OCI-LY7 (cell line): ENCODE measurements around the gene GOLT1A. TPM values are rescaled to one million over a fixed set of nuclear protein-coding genes. Genes with fewer than 3 reads are reported as not detected.

ENCODE experiments used
- BruUV-seq: library from RNA; stranded (reverse); fragments of 400-500 nt; replicated peaks from 2 replicates; lab custom pipeline; 2021; lab: Mats Ljungman, UMichigan
- CTCF ChIA-PET: fragments of 300-600 bp; sonication (Branson Sonifier 250); formaldehyde crosslinking; loops from one replicate; lab custom pipeline; 2022; ENCODE audit warnings: antibody characterized with exemption; ENCODE audit not compliant: unreplicated experiment; lab: Charles Lee
- POLR2A ChIA-PET: fragments of 300-600 bp; sonication (Branson Sonifier 250); formaldehyde crosslinking; loops from one replicate; lab custom pipeline; 2022; ENCODE audit warnings: antibody characterized with exemption; lab: Charles Lee
- DNase-seq: peaks from one replicate; pipeline ENCODE4 v3.0.0-alpha.2; 2015; ENCODE audit warnings: low spot score
- H2AFZ ChIP-seq: fragments of 200-600 bp; sonication (generic), shearing (Covaris generic); 2 replicates; pipeline ENCODE4 v1.6.1; 2014; ENCODE audit warnings: mild to moderate bottlenecking, antibody characterized with exemption, low read length, moderate library complexity
- H3K27ac ChIP-seq: fragments of 200-600 bp; sonication (generic); 2 replicates; pipeline ENCODE4 v1.5.1; 2014; ENCODE audit warnings: mixed run types, low read depth, mild to moderate bottlenecking, moderate library complexity, low read length, inconsistent platforms; ENCODE audit not compliant: poor library complexity, severe bottlenecking
- H3K36me3 ChIP-seq: fragments of 200-600 bp; sonication (generic); 2 replicates; pipeline ENCODE4 v1.6.1; 2014; ENCODE audit warnings: mild to moderate bottlenecking, antibody characterized with exemption, low read length, moderate library complexity, mixed read lengths; ENCODE audit not compliant: insufficient read depth
- H3K4me1 ChIP-seq: fragments of 200-600 bp; sonication (generic); 2 replicates; pipeline ENCODE4 v1.5.1; 2014; ENCODE audit warnings: mild to moderate bottlenecking, low read length; ENCODE audit not compliant: insufficient read depth, poor library complexity, severe bottlenecking
- H3K4me2 ChIP-seq: fragments of 200-600 bp; sonication (generic); 2 replicates; pipeline ENCODE4 v1.6.1; 2014; ENCODE audit warnings: mild to moderate bottlenecking, low read length
- H3K4me3 ChIP-seq: fragments of 200-600 bp; sonication (generic); 2 replicates; pipeline ENCODE4 v1.5.1; 2014; ENCODE audit warnings: mild to moderate bottlenecking, low read depth, low read length; ENCODE audit not compliant: poor library complexity, severe bottlenecking
- H3K79me2 ChIP-seq: fragments of 200-600 bp; sonication (generic); 2 replicates; pipeline ENCODE4 v1.6.1; 2016; ENCODE audit warnings: low read depth, mild to moderate bottlenecking, low read length, moderate library complexity, mixed read lengths; ENCODE audit not compliant: insufficient read depth
- H3K9me2 ChIP-seq: fragments of 200-600 bp; sonication (generic); 2 replicates; pipeline ENCODE4 v1.6.1; 2016; ENCODE audit warnings: mild to moderate bottlenecking, low read length, mixed read lengths; ENCODE audit not compliant: insufficient read depth
- H3K9me3 ChIP-seq: fragments of 200-600 bp; sonication (generic); 2 replicates; pipeline ENCODE4 v1.6.1; 2014; ENCODE audit warnings: mild to moderate bottlenecking, mixed run types, low read length, mixed read lengths
- H4K20me1 ChIP-seq: fragments of 200-600 bp; sonication (generic); 2 replicates; pipeline ENCODE4 v1.6.1; 2014; ENCODE audit warnings: mild to moderate bottlenecking, antibody characterized with exemption, low read length, moderate library complexity, mixed read lengths; ENCODE audit not compliant: insufficient read depth
- EZH2phosphoT487 ChIP-seq: fragments of 200-600 bp; sonication (generic); IDR thresholded peaks from 2 replicates; pipeline ENCODE4 v1.6.1; 2018; ENCODE audit warnings: low read depth, borderline replicate concordance, mild to moderate bottlenecking, mixed run types, antibody characterized with exemption, low read length, moderate library complexity, mixed read lengths
- intact Hi-C: fragments of 100-400 bp; cut with micrococcal nuclease; formaldehyde crosslinking; loops from one replicate; pipeline ENCODE4 v1.10.0; 2022; ENCODE audit not compliant: unreplicated experiment
- total RNA-seq, 2 experiments: library from RNA; depleted of rRNA in 1 of 2; stranded (reverse); fragments of >200 nt in 1 of 2; shearing (Covaris generic) in 1 of 2; gene quantifications; 2 replicates each; pipeline ENCODE4 v1.2.3, GENCODE V29; 2014 to 2022
- TF ChIP-seq, protein P1 (sequence below): fragments of 200-600 bp; sonication (generic); conservative IDR thresholded peaks from 2 replicates; pipeline ENCODE4 v1.5.1; 2014; ENCODE audit warnings: mild to moderate bottlenecking, antibody characterized with exemption, low read length, moderate library complexity, mixed read lengths

GOLT1A gene
- total RNA-seq, 2 experiments from 2014 or later = not detected

DNA sequence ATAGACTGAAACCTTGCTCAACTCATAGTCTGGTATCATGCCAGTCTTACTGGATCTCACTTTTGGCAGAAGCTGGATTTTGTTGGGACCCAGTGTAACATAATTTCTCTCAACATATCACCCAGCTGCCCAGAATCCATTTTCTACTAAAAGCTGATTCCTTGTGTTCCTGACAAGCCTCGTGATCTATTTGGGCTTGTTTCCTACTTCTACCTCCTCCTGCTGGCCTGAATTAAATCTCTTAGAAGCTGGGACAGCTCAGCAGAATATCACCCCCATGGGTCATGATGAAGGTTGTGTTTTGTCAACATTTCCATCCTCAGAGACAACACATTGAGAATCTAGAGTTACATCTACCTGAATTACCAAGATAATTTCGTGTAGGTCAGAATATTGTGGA lies 7.7 kb downstream of the GOLT1A start:
- no peaks in the 10 kb centered on the region for H4K20me1 ChIP-seq
- no peak overlapping the region for H3K4me3 ChIP-seq
- no peak overlapping the region for H3K27ac ChIP-seq
- no peaks in the 10 kb centered on the region for H3K9me2 ChIP-seq
- no peak overlapping the region for H3K4me2 ChIP-seq
- intact Hi-C loops = loop anchor here (5.0 kb wide), 1 partner anchor 156 kb away; no protein-coding TSS in a partner anchor
- no peaks in the 10 kb centered on the region for H3K9me3 ChIP-seq
- DNase-seq = no peak
- BruUV-seq = no TSS peak
- no peak overlapping the region for H2AFZ ChIP-seq
- ChIA-PET CTCF (no interaction called here), POLR2A (no interaction called here)
- no peaks in the 10 kb centered on the region for H3K4me1 ChIP-seq
- no peaks in the 10 kb centered on the region for H3K36me3 ChIP-seq
- no peak for TF ChIP-seq EZH2phosphoT487
- TF ChIP-seq, protein P1, sequence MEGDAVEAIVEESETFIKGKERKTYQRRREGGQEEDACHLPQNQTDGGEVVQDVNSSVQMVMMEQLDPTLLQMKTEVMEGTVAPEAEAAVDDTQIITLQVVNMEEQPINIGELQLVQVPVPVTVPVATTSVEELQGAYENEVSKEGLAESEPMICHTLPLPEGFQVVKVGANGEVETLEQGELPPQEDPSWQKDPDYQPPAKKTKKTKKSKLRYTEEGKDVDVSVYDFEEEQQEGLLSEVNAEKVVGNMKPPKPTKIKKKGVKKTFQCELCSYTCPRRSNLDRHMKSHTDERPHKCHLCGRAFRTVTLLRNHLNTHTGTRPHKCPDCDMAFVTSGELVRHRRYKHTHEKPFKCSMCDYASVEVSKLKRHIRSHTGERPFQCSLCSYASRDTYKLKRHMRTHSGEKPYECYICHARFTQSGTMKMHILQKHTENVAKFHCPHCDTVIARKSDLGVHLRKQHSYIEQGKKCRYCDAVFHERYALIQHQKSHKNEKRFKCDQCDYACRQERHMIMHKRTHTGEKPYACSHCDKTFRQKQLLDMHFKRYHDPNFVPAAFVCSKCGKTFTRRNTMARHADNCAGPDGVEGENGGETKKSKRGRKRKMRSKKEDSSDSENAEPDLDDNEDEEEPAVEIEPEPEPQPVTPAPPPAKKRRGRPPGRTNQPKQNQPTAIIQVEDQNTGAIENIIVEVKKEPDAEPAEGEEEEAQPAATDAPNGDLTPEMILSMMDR = no peak
- H3K79me2 ChIP-seq = no peaks in the 10 kb centered on the region

DNA sequence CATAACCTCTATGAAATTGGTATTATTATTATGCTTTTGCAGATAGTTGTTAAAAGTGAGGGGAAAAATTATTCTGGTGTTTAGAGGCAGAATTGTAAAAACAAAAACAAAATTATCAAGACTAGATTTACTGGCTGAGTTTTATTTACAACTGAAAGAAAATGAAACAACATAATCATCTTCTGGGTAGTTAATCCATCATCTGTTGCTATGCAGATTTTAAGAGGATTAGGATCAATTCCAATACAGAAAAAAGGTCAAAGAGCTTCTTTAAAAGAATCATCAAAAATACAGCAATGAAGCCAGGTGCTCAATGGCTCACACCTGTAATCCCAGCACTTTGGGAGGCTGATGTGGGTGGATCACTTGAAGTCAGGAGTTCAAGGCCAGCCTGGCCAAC lies 8.3 kb downstream of the GOLT1A start:
- no peak overlapping the region for H3K4me3 ChIP-seq
- ChIA-PET POLR2A (no interaction called here), CTCF (no interaction called here)
- no peaks in the 10 kb centered on the region for H4K20me1 ChIP-seq
- H3K27ac ChIP-seq = no peak overlapping the region
- H2AFZ ChIP-seq = no peak overlapping the region
- intact Hi-C loops = loop anchor here (5.0 kb wide), 1 partner anchor 157 kb away; no protein-coding TSS in a partner anchor
- TF ChIP-seq EZH2phosphoT487 = no peak
- TF ChIP-seq, protein P1 = no peak
- no peak for DNase-seq
- no TSS peak for BruUV-seq
- H3K9me2 ChIP-seq = no peaks in the 10 kb centered on the region
- no peaks in the 10 kb centered on the region for H3K9me3 ChIP-seq
- H3K36me3 ChIP-seq = no peaks in the 10 kb centered on the region
- H3K79me2 ChIP-seq = no peaks in the 10 kb centered on the region
- no peaks in the 10 kb centered on the region for H3K4me1 ChIP-seq
- no peak overlapping the region for H3K4me2 ChIP-seq

DNA sequence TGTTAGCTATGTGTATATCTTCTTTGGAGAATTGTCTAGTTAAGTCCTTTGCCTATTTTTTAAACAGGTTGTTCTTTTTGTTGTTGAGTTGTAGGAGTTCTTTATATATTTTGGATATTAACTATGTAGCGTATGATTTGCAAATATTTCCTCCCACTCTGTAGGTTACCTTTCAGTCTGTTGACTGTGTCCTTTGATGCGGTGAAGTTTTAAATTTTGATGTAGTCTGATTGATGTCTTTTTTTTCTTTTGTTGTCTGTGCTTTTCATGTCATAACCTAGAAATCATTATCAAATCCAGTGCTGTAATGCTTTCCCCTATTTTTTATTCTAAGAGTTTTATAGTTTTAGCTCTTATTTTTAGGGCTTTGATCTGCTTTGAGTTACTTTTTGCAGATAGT lies 8.8 kb downstream of the GOLT1A start:
- H3K36me3 ChIP-seq = no peaks in the 10 kb centered on the region
- H3K9me3 ChIP-seq = no peaks in the 10 kb centered on the region
- no peak overlapping the region for H3K27ac ChIP-seq
- BruUV-seq = no TSS peak
- no peaks in the 10 kb centered on the region for H3K4me1 ChIP-seq
- POLR2A ChIA-PET = no interaction called here
- H3K4me2 ChIP-seq = no peak overlapping the region
- no peak overlapping the region for H3K4me3 ChIP-seq
- no peaks in the 10 kb centered on the region for H3K79me2 ChIP-seq
- DNase-seq = no peak
- H3K9me2 ChIP-seq = no peaks in the 10 kb centered on the region
- intact Hi-C loops = loop anchor here (5.0 kb wide), 1 partner anchor 157 kb away; no protein-coding TSS in a partner anchor
- no peak overlapping the region for H2AFZ ChIP-seq
- CTCF ChIA-PET = no interaction called here
- TF ChIP-seq, protein P1 = no peak
- no peak for TF ChIP-seq EZH2phosphoT487
- no peaks in the 10 kb centered on the region for H4K20me1 ChIP-seq
